Muscle layer of colon (tissue), 2 donors: ENCODE results near the gene KRT12.
"Not testable (repeated sequence)": the region's sequence is repeated elsewhere in the genome, so short reads cannot be mapped to it uniquely, and the experiment has no call there.

Source experiments
- H3K27ac ChIP-seq: one replicate; pipeline ENCODE4 v1.7.0; 2013; ENCODE audit warnings: low read depth, mild to moderate bottlenecking, low read length, moderate library complexity
- H3K27me3 ChIP-seq, 2 donors: one replicate each; pipeline ENCODE4 v1.7.0; 2013; ENCODE audit warnings: low read length in 2 of 2, mild to moderate bottlenecking in 2 of 2; ENCODE audit not compliant: insufficient read depth in 2 of 2, control insufficient read depth in 1 of 2
- H3K36me3 ChIP-seq: one replicate; pipeline ENCODE4 v1.7.0; 2013; ENCODE audit warnings: mild to moderate bottlenecking, low read length; ENCODE audit not compliant: insufficient read depth
- H3K4me1 ChIP-seq: one replicate; pipeline ENCODE4 v1.7.0; 2013; ENCODE audit warnings: mild to moderate bottlenecking, low read length; ENCODE audit not compliant: insufficient read depth
- H3K4me3 ChIP-seq, 2 donors: one replicate each; pipeline ENCODE4 v1.7.0; 2013; ENCODE audit warnings: low read length in 2 of 2, low read depth in 1 of 2, mild to moderate bottlenecking in 1 of 2, moderate library complexity in 1 of 2
- H3K9ac ChIP-seq: one replicate; pipeline ENCODE4 v1.7.0; 2013; ENCODE audit warnings: low read length
- H3K9me3 ChIP-seq: one replicate; pipeline ENCODE4 v1.7.0; 2013; ENCODE audit warnings: mild to moderate bottlenecking, low read length
- donor health status: abdominal sarcoma.
- donor health status: Adenocarcinoma of cecum.

The KRT12 gene

GRCh38 chr17:40883031-40883430, 16.0 kb upstream of the KRT12 start:
- H3K9ac ChIP-seq: no peak overlapping the region

DNA sequence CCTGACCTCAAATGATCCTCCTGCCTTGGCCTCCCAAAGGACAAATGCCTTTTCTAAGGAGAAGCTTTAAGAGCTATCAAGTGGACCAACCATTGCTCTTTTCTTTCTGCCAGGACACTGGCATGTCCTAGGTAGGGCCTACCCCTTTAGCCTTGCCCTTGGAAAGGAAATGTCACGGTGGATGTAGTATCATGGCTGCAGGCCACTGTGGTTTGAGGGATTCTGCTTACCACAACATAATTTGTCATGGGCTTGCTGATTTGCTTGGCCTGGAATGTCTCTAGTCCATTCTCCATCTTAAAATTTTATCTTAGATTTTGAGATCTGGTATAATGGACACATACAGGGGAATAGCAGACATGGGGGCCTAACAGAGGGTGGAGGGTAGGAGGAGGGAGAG, 12.0 kb upstream of the KRT12 start:
- Histone ChIP-seq H3K36me3 (no peaks in the 10 kb centered on the region), H3K4me1 (no peaks in the 10 kb centered on the region), H3K4me3 (no peak overlapping the region)

More at GRCh38 chr17:40883031-40883430, 16.0 kb upstream of the KRT12 start:
- Histone ChIP-seq H3K36me3 (no peaks in the 10 kb centered on the region), H3K9me3 (no peaks in the 10 kb centered on the region), H3K4me3 (no peak overlapping the region), H3K4me1 (no peaks in the 10 kb centered on the region), H3K27ac (no peak overlapping the region), H3K27me3 (no peaks in the 10 kb centered on the region)

DNA sequence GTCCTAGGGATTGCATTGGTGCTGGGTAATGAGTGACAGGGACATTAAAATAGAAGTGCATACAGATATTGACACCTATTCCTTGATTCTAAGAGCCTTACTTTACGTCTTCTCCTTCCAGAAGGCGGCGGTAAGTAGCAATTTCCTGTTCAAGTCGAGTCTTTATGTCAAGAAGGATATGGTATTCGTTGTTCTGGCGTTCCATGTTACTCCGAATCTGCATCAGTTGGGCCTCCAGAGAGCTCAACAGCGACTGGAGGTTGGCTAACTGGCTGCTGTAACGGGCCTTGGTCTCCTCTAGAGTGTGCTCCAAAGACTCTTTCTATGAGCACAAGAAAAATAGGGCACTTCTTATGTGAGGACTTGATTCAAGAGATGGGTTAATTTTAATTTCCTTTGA, 11.0 kb upstream of the KRT12 start:
- no peak overlapping the region for H3K9ac ChIP-seq
- no peak overlapping the region for H3K4me3 ChIP-seq
- no peak overlapping the region for H3K27ac ChIP-seq
- H3K27me3 ChIP-seq: no peaks in the 10 kb centered on the region
- no peaks in the 10 kb centered on the region for H3K36me3 ChIP-seq
- no peaks in the 10 kb centered on the region for H3K4me1 ChIP-seq
- H3K9me3 ChIP-seq: no peaks in the 10 kb centered on the region

More for the DNA sequence above, 12.0 kb upstream of the KRT12 start:
- Histone ChIP-seq H3K9ac (no peak overlapping the region), H3K27me3 (no peaks in the 10 kb centered on the region), H3K27ac (no peak overlapping the region), H3K9me3 (no peaks in the 10 kb centered on the region)

DNA sequence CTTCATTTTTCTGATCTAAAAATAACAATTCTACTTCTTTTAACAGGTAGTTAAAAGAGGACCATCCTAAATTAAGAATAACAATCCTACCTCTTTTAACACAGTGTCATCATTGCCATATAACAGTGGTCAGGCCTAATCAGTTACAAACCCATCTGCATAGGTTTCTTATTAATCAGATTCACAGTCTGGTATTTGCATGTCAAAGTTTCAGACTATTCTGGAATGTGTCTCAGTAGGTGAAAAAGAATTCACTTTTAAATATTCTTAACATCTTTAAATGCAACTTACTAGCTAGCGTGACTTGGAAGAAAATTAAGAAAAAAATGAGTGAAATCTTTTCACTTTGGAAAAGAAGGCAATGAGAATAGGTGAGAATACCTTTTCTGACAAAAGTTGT, 6.8 kb upstream of the KRT12 start:
- H3K4me1 ChIP-seq: no peaks in the 10 kb centered on the region
- H3K27me3 ChIP-seq: no peaks in the 10 kb centered on the region
- H3K9me3 ChIP-seq: no peaks in the 10 kb centered on the region
- no peak overlapping the region for H3K27ac ChIP-seq
- H3K36me3 ChIP-seq: no peaks in the 10 kb centered on the region
- no peak overlapping the region for H3K9ac ChIP-seq
- no peak overlapping the region for H3K4me3 ChIP-seq

- Histone ChIP-seq H3K27me3 (no peaks in the 10 kb centered on the region), H3K4me3 (no peak overlapping the region), H3K27ac (no peak overlapping the region), H3K9ac (no peak overlapping the region), H3K9me3 (no peaks in the 10 kb centered on the region), H3K36me3 (no peaks in the 10 kb centered on the region), H3K4me1 (no peaks in the 10 kb centered on the region)
Observed at GRCh38 chr17:40873255-40873654, 6.2 kb upstream of the KRT12 start.

GRCh38 chr17:40872416-40872815, 5.4 kb upstream of the KRT12 start:
- no peaks in the 10 kb centered on the region for H3K9me3 ChIP-seq
- no peak overlapping the region for H3K27ac ChIP-seq
- H3K36me3 ChIP-seq: no peaks in the 10 kb centered on the region
- no peak overlapping the region for H3K4me3 ChIP-seq
- H3K27me3 ChIP-seq: no peaks in the 10 kb centered on the region
- no peaks in the 10 kb centered on the region for H3K4me1 ChIP-seq
- H3K9ac ChIP-seq: no peak overlapping the region

GRCh38 chr17:40871316-40871715, 4.3 kb upstream of the KRT12 start:
- no peaks in the 10 kb centered on the region for H3K27me3 ChIP-seq
- no peak overlapping the region for H3K4me3 ChIP-seq
- H3K4me1 ChIP-seq: no peaks in the 10 kb centered on the region
- no peak overlapping the region for H3K27ac ChIP-seq
- H3K9me3 ChIP-seq: no peaks in the 10 kb centered on the region
- no peak overlapping the region for H3K9ac ChIP-seq
- H3K36me3 ChIP-seq: no peaks in the 10 kb centered on the region

DNA sequence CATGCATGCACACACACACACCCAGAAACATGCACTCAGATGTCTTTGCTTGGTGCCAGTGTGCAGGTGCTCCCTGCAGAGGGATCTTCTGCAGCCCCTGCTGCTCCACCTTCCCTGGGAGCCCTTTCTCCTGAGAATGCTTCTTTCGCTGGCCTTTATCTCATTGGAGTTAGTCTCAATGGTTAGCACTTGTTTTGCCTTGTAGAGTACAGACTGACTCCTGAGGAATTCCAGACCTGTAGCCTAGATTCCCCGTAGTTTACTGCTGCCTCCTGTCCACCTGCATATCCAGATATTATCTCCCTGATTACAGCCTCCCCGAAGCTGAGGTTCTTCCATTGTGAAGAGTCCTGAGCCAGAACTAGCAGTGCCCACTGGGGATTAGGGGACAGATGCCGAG, 3.1 kb upstream of the KRT12 start:
- Histone ChIP-seq H3K4me1 (no peaks in the 10 kb centered on the region), H3K27me3 (no peaks in the 10 kb centered on the region), H3K4me3 (no peak overlapping the region), H3K9me3 (no peaks in the 10 kb centered on the region), H3K9ac (no peak overlapping the region), H3K27ac (no peak overlapping the region), H3K36me3 (no peaks in the 10 kb centered on the region)

DNA sequence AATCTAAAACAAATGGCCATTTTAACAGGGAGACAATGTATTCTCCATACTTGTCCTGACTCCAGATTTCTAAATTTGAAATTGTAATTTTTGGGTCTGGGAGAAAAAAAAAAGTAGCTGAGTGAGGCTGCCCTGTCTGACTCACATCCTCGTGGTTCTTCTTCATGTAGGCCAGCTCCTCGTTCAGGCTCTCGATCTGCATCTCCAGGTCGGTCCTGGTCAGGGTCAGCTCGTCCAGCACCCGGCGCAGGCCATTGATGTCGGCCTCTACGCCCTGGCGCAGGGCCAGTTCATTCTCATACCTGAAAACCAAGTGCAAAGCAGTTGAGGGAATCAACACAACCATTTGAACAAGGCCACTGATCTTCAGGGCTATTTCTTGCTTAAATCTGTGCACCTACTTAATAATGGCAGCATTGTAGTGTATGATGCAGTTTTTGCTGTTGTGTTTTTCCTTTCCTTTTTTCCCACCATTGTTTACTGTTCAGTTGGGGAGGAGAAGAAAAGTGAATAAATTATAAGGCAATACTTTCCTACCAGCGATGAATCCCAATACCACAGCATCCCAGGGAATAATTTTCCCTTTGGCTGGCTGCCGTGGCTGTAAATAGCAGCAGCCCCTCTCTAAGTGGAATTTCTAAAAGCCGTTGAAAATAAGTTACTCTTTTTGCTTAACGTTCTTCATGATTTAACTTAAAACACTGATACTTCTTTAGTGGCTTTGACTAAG, 2.2 kb downstream of the KRT12 start:
- H3K27ac ChIP-seq: no peak overlapping the region
- no peaks in the 10 kb centered on the region for H3K9me3 ChIP-seq
- H3K4me1 ChIP-seq: no peaks in the 10 kb centered on the region
- H3K27me3 ChIP-seq: no peaks in the 10 kb centered on the region
- H3K4me3 ChIP-seq: no peak overlapping the region
- no peak overlapping the region for H3K9ac ChIP-seq
- no peaks in the 10 kb centered on the region for H3K36me3 ChIP-seq

- H3K4me3 ChIP-seq: no peak overlapping the region
- no peak overlapping the region for H3K9ac ChIP-seq
- no peaks in the 10 kb centered on the region for H3K9me3 ChIP-seq
Observed at GRCh38 chr17:40862985-40863733, 3.9 kb downstream of the KRT12 start.

DNA sequence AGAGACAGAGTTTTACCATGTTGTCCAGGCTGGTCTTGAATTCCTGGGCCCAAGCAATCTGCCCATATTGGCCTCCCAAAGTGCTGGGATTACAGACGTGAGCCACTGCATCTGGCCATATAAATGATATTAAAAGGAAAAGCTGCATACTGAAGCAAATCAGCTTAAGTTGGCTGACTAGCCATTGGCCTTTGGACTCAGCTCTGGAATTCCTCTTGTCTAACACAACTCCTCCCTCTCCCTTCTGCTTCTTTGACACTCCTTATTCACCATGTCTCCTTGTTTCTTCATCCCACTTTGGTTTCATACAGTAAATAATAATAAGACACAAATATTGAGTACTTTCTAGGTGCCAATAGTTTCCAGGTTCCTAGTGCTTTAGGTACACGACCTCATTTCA, 7.5 kb downstream of the KRT12 start:
- no peak overlapping the region for H3K4me3 ChIP-seq
- no peaks in the 10 kb centered on the region for H3K4me1 ChIP-seq
- H3K27ac ChIP-seq: no peak overlapping the region
- no peaks in the 10 kb centered on the region for H3K36me3 ChIP-seq
- H3K9me3 ChIP-seq: no peaks in the 10 kb centered on the region
- H3K27me3 ChIP-seq: no peaks in the 10 kb centered on the region
- H3K9ac ChIP-seq: no peak overlapping the region

More at GRCh38 chr17:40862985-40863733, 3.9 kb downstream of the KRT12 start:
- Histone ChIP-seq H3K27ac (no peak overlapping the region), H3K27me3 (no peaks in the 10 kb centered on the region), H3K36me3 (no peaks in the 10 kb centered on the region), H3K4me1 (no peaks in the 10 kb centered on the region)

DNA sequence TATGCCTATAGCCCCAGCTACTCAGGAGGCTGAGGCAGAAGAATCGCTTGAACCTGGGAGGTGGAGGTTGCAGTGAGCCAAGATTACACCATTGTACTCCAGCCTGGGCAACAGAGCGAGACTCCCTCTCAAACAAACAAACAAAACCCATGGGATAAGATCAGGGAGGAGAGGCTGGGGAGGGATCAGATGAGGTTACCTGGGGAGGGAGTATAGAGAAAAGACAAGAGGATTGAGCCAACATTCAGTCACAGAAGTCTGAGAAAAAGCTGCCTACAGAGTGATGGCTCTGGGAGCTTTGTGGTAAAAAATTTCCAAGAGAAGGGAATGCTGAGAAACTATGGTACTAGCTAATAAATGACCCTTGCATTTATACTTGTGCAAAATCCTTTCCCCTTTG, 8.4 kb downstream of the KRT12 start:
- H3K27me3 ChIP-seq, H3K36me3 ChIP-seq, H3K9me3 ChIP-seq, H3K4me1 ChIP-seq, H3K27ac ChIP-seq, H3K9ac ChIP-seq, H3K4me3 ChIP-seq: not testable (repeated sequence)
